NCI-H1105 (cell line): ENCODE data around the gene ADA.

Source experiments
- DNase-seq: peaks from one replicate; lab custom pipeline; 2025; lab: John Stamatoyannopoulos, UW

Gene ADA

DNA sequence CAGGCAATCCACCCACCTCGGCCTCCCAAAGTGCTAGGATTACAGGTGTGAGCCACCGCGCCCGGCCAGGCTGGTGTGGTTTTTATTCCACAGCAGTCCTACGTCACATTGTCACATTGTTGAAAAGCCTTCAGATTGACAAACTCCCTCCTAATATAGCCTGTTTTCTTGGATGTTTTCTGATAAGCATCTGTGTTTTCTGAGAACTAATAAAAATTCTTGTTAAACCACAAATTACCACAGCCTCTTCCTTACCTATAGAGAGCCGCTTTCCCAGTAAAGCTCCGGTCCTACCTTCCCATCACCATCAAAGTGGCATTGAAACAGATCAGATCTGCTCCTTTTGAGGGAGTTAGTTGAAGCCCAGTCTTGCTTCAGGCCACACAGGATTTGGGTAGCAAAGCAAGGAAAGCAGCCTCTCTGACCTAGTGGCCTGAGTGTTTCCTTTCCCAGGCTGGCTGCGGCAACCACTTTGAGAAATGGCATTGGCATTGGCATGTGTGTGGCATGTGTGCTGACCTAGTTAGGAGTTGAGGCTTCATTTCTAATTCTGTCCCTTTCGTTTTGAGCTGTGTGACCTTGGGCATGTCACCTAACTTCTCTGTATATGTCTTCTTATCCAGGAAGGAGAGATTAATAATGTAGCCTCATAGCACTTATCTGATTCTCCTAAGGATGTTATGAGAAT lies 70.8 kb downstream of the ADA start:
- DNase-seq: no peak

DNA sequence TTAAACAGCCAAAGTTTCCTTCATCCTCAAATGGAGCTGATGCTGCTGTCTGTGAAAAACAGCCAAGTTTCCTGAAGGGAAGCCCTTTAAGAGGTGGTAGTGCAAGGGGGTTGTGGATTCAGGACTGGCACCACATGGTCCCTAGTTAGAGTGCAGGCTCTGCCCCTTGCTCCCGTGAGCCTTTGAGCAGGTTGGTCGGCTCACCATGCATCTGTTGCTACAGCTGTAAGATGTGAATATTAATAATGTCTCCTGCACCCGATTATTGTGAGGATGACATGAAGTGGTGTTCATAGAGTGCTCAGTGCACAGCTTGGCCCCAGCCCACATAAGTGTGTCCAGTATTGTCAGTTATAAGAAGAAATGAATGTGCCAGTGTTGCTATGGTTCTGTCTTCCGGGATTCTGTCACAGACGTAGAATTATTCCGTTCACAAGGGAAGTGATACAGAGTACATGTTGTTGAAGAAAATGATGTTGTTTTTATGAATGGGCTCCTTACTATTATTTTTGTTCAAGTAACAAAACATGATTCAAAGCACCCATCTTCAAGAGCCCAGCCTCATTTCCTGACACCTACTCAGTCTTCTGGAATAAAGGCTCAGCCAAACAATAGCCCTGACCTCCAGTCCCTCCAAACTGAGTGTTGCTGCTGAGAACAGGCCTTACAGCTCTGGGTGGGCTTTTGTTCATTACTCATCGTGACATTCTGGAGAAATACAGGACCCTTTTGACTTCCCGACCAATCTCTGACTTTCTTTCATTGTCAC lies 72.0 kb downstream of the ADA start:
- DNase-seq: no peak

DNA sequence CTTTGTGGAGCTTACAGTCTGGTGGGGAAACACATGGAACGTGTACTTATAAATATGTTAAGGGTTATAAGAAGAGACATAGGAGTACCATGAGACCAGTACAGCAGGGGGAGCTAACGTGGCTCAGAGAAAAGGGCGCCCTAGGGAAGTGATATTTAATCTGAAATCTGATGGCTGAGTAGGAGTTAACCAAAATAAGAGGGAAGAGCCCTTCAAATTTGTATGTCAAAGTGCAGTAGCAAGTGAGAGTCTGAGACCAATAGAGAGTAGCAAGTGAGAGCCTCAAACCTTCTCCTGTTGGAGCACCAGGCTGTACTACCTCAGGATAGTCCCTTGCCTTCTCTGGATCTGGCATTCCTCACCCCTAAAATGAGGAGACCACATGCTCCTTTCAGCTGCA lies 75.2 kb downstream of the ADA start:
- no peak for DNase-seq

DNA sequence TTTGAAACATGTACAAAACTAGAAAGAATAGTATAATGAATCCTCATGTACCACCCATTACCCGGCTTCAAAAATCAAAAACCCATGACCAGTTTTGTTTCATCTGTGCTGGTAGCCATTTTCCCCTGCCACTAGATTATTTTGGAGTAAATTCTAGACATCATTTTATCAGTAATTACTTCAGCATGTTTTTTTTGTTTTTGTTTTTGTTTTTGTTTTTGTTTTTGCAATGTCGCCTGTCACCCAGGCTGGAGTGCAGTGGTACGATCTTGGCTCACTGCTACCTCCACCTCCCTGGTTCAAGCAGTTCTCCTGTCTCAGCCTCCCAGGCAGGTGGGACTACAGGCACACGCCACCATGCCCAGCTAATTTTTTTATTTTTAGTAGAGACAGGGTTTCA lies 77.1 kb downstream of the ADA start:
- no peak for DNase-seq

- no peak for DNase-seq
These were observed 78.0 kb downstream of the ADA start for GRCh38 chr20:44573501-44573869.

- no peak for DNase-seq
These were observed 78.7 kb downstream of the ADA start for GRCh38 chr20:44572551-44573500.

GRCh38 chr20:44571362-44571988 lies 80.0 kb downstream of the ADA start:
- no peak for DNase-seq

GRCh38 chr20:44570367-44570766 lies 81.1 kb downstream of the ADA start:
- no peak for DNase-seq
